D721Med (cell line): ENCODE results near the gene RAB11FIP5.

Experiments used
- DNase-seq: peaks from one replicate; pipeline ENCODE4 v3.0.0; 2011; ENCODE audit warnings: low spot score; ENCODE audit not compliant: insufficient read length
- FAIRE-seq: peaks from 2 replicates; lab custom pipeline; 2011; peaks lifted over from hg19 to GRCh38; lab: Jason Lieb, UNC
- CTCF ChIP-seq: IDR thresholded peaks from 2 replicates; pipeline ENCODE4 v1.5.1; 2012; ENCODE audit warnings: mild to moderate bottlenecking, control low read depth; ENCODE audit not compliant: insufficient read depth; ENCODE audit errors: missing control alignments

Gene RAB11FIP5

GRCh38 chr2:73077424-73077795, 35.3 kb downstream of the RAB11FIP5 start:
- TF ChIP-seq CTCF: no peak
- FAIRE-seq (no peak), DNase-seq (no peak)

DNA sequence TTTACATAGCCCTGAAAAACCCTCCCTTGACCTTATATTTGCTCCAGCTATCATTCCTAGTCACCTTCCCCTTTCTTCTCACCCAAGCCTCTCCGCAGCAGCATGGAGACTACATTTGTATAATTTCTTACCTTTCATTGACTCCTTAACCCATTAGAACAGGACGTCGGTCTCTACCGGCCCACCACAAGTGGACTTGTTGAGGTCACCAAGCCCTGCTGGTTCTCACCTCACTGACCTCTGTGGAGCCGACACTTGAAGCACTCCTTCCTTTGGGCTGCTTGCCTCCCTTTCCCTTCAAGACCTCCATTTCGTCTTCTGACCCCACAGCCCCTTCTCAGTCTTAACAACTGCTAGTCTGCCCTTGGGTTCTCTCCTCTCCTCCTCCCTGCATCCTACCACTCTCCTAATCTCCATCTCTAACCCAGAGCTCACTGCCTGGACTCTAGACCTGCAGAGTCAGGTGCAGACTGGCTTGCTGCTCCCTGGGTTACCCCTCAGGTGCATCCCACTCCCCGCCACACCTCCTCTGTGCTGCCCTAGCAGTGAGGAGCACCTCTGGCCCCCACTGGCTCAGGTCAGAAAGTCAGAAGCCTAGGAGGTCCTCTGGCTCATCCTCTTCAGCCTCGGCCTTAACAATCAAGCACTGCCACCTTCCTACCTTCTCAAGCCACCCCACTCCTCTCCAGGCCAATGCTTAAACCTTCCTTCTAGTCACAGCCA, 35.9 kb downstream of the RAB11FIP5 start:
- no peak for FAIRE-seq
- no peak for TF ChIP-seq CTCF
- no peak for DNase-seq

- no peak for FAIRE-seq
- no peak for DNase-seq
- TF ChIP-seq CTCF: no peak
Observed at GRCh38 chr2:73075477-73076373, 37.0 kb downstream of the RAB11FIP5 start.

DNA sequence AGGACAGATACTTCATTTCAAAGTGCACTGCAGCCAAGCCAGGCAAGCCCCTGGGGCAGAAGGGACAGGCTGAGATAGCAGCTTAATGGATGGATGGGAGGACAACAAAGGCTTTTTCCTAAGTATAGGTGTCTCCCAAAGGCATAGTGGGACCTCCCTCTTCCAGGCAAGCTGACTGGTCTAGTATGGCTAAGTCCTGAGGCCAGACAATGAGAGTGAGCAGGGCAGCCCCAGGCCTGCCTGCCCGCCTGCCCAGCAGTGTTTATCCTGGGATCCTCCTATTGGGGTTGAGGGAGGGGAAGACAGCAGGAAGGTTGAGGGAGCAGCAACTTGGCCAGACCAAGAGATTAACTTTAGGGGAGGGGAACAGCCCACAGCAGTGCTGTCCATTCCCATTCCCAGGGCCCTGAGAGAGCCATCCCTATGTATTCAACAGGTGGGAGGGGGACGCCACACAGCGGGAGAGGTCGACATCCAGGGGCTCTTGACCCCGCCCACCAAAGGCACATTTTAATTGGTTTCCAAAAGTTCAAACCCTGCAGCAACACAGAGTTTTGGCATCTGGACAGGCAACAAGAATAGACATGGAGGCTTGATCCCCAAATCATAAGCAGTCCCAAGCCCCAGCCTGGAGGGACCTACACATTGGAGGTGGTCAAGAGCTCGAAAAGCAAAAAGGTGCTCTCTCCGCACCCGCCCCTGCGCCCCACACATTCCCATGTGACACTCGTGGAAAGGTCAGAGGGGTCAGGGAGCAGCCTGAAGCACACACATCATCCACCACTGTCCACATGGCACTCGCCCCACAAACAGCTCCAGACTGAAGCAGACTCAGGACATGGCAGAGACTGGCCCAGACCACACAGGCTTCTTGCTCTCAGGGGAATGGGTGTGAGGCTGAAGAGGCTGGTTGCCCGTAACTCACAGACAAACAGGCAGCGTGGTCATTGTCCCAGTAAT, 38.4 kb downstream of the RAB11FIP5 start:
- TF ChIP-seq CTCF: no peak
- DNase-seq: no peak
- no peak for FAIRE-seq

- no peak for TF ChIP-seq CTCF
- FAIRE-seq (no peak), DNase-seq (no peak)
Observed at GRCh38 chr2:73072416-73072815, 40.3 kb downstream of the RAB11FIP5 start.

DNA sequence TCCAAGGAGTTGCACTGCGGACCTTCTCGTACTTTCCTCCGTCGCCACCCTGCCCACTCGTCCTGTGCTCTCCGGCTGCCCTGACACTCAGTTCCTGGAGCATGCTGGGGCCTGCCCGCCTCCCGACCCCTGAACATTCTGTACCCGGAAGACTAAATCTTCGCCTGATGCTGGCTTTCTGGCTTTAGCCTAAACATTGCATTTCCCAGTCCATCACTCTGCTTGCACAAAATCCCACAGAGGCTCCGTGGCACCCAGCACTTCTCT, 40.7 kb downstream of the RAB11FIP5 start:
- DNase-seq: no peak
- TF ChIP-seq CTCF: no peak
- FAIRE-seq: no peak
